ENCODE results near the gene HMCN1. TPM values are rescaled to one million over a fixed set of nuclear protein-coding genes. Genes with fewer than 3 reads are reported as not detected.

HMCN1 gene
- total RNA-seq, 1 donor from 2014 or later, result 24.7 TPM

DNA sequence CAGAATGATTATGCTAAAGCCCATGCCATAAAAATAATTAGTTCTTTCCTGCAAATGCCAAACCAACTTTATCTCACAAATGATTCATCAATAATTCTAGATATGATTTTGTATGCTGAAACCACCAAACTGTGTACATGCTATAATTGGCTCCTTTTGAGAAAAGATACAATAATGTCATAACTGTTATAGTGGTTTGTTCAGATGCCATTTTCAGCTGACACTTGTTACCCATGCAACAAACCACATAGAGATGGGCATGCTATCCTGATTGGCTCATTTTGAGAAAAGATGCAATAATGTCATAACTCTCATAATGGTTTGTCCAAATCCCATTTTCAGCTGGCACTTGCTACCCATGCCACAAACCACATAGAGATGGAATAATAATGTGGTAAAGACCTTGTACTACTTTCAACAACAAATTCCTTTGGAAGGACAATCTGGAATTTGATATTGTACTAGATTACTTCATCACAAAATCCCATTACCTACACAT lies 357.1 kb downstream of the HMCN1 start:
- no peak for DNase-seq

DNA sequence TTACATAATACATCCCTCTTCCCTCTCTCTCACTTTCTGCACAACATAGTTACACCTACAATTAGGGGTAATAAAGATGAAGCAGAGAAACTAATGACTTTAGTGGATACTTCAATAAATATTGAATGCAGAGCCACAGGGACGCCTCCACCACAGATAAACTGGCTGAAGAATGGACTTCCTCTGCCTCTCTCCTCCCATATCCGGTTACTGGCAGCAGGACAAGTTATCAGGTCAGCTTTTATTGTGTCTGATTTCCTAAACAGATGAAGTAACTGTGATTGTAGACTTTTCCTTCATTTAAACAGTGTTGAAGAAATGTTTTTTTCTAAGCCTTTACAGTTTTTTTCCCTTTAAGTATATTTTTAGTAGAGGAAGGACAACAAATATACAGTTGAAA lies 359.2 kb downstream of the HMCN1 start:
- DNase-seq, result peak; percentile 11

DNA sequence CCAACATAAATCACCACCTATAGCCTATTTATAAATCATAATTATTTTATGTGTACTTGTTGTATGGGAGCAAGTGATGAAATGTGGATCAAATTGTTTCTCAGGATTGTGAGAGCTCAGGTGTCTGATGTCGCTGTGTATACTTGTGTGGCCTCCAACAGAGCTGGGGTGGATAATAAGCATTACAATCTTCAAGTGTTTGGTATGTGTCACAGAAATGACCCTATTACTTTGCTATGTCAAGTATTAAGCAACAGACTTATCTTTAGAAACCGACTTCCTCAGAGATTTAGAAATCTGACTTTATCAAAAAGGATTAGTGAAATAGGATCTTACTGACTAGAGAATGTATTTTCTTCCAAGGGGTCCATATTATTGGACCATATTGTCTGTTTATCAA lies 360.0 kb downstream of the HMCN1 start:
- DNase-seq, result no peak

DNA sequence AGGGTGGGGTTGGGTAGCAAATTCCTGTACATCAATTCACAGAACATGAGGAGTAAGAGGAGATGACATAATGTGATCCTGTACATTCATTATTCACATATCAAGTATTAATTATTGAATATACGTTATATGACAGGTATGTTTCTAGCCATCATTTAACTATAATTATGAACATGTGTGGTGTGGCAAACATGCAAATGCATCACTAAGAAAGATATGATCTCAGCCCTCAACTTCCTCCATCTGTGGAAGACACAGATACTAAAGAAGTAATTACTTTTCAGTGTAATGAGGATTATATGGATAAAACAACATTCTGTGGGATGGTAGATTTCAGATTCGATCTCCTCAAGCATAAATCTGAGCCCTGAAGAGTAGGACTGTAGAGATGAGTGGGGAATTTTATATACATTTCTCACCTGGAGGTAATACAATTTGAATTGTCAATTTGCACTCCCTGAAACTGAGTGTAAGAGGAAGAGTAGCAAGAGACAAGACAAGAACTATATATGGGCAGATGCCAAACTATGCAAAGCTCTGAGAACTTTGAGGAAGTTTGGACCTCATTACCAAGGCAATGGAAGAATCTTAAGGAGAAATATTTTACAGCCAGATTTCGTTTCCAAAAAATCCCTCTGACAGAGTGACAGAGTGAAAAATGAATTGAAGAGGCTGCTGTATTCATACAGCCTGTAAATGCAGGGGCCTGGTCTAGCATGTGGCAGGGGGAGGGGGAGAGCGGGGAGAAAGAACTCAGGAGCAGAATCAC lies 365.3 kb downstream of the HMCN1 start:
- peak; percentile 25 for DNase-seq

DNA sequence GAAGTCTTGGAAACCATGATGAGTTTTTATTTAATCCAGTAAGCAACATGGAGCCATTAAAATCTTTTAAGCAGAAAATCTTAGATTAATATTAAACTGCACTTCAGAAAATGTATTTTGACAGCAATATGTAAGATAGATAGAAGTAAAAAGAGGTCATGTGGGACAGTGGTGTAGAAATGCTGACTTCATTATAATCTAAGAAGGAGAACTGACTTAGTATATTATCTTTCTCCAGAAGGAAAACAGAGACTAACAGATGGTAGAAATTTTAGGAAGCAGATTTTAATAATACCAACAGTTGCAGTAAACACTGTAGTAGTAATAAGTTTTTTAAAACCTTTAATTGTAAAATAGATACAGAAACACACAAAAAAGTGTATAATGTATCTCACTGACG lies 367.9 kb downstream of the HMCN1 start:
- DNase-seq, result no peak

DNA sequence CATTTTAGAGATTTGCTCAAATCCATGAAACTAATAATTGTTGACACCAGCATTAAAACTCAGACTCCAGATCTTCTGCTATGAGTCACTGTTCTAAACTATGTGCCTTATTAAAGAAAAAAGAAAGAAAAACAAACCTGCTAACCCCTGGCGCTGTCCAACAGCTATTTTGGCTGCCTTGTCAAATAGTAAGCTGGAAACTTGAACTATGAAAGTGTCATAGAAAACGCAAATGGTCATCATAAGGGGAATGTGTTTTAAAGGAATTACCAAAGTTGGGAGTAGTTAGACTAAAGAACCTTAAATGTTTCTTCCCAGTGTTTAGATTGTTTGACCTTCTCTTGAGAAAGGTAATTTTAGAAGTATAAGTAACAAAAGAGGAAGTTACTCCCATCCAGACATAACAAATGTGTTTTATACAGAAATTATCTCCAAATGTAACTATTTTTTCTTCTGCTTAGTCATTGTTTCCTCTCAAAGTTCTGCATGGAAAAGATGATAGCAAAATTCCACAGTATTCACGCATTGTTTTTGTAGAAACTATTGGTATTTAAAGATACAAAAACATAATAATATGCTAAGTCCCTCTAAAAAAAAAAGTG lies 368.5 kb downstream of the HMCN1 start:
- peak; percentile 52 for DNase-seq

DNA sequence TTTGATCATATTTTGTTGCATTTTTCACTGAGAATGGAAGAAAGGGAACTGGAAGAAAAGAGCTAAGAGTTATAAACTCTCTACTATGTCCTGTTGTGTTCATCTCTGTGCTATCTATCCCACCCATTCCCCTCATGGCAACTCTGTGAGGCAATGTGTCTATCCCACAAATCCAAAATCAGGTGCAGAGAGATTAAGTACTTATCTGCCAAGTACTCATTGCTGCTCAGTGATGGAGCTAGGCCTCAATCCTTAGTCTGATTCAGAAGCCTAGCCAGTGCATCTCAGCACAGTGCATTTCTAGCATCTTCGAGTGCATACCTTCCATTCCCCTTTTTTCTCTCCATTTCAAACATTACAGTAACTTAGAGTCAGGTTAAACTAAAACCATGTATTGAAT lies 370.3 kb downstream of the HMCN1 start:
- DNase-seq, result no peak

DNA sequence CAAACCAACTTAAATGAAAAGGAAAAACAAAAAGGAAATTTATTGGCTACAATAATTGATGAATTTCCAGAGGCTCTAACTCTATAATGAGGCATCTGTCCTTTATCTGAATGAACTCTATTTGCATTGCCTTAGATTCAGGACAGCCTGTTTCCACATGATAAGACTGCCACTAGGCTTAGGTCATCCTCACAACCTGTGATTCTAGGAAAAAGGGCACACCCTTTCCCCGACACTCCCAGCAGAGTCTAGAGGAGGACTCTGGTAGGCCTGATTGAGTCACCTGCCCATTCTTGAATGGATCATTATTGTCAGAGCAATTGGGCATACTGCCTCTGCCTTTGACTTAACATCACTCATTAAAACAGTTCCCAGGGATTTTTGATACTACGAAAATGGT lies 378.1 kb downstream of the HMCN1 start:
- DNase-seq, result no peak

DNA sequence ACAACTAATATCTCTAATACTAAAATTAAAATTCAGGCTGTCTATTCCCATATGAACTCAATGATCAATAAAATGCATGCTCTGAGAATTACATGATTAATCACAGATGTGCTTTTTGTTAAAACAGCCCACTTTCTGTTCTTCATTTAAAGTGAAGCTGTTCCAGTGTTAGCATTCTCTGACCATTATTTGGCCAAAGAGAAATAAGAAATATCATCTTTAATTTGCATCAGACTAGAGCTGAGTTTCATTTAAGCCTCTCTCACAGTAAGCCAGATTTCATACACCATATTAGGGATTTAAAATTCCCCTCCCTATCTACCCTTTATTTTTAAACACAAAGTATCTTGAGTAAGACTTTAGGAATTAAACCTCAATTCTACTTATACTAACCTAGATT lies 379.3 kb downstream of the HMCN1 start:
- peak; percentile 20 for DNase-seq

DNA sequence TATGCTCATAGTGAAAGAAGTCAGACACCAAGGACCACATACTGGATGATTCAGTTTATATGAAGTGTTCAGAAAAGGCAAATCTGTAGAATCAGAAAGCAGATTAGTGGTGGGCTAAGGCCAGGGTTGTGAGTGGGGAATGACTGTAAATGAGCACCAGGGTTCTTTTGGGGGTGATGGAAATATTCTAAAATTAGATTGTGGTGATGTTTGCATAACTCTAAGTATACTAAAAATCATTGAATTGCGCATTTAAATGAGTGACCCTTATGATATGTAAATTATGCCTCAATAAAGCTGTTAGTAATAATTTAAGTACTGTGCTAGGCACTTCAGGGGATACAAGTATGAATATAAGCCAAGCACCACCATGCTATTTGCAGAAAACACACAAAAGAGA lies 384.5 kb downstream of the HMCN1 start:
- no peak for DNase-seq

DNA sequence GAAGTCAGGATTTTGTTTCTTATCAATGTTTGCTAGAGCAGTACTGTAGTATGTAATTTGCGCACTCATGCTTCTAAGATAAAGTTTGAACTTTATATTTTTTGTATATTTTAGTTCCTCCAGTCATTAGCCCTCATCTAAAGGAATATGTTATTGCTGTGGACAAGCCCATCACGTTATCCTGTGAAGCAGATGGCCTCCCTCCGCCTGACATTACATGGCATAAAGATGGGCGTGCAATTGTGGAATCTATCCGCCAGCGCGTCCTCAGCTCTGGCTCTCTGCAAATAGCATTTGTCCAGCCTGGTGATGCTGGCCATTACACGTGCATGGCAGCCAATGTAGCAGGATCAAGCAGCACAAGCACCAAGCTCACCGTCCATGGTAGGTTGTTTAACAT lies 388.6 kb downstream of the HMCN1 start:
- no peak for DNase-seq

DNA sequence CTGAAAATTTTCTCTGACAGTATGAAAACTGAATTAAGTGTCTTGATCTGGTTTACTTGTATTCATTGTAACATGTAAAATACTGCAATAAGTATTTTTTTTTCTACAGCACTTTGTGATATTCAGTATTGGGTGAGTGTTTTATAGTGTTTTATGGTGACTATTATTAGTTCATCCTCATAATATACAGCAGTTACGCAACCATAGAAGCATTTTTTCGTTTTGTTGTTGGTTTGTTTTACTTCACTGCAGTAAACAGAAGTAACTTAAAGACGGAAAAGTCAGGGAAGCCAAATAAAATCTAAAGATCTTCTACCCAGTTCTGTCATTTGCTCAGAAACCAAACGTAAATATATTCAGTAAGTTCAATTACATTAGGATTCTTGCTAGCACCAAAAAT lies 390.8 kb downstream of the HMCN1 start:
- no peak for DNase-seq

DNA sequence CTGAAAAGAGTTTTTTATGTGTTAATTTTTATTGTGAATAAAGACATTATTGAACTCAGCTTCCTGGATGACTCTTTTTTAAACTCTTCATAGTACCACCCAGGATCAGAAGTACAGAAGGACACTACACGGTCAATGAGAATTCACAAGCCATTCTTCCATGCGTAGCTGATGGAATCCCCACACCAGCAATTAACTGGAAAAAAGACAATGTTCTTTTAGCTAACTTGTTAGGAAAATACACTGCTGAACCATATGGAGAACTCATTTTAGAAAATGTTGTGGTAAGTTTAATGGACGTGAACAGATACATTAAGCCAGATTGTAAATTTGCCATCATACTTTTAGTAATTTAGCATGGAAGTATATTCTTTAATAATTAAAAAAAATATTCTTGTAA lies 391.3 kb downstream of the HMCN1 start:
- DNase-seq, result no peak

DNA sequence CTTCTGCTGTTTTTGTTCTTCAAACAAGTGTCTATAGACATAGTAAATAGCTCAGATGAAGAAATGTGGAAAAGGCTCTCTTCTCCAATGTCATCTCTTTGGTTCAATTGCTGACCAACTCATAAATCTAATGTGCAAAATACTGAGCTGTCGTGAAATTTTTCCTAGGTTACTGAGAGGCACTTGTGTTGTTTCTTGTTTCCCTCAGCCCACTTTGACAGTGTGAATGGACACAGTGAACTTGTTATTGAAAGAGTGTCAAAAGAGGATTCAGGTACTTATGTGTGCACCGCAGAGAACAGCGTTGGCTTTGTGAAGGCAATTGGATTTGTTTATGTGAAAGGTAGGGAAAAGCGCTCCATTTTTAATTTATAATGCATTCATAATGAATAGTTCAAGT lies 395.6 kb downstream of the HMCN1 start:
- DNase-seq, result no peak

DNA sequence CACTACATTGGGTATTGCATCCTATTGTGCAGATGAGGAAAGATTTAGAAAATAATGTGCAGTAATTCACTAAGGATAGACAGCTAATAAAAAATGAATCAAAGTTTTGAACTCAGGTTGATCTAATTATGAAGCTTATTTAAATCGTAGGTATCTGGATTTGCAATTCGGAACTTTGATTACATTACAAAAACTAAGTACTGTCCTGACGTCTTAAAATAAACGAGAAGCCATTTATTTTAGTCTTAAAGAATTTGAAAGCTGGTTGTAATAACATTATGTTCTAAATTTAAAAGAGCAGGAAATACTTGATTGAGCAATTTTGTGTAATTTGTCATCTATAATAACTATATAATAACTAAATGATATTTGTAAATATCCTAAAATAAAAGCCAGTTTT lies 404.9 kb downstream of the HMCN1 start:
- DNase-seq, result no peak

DNA sequence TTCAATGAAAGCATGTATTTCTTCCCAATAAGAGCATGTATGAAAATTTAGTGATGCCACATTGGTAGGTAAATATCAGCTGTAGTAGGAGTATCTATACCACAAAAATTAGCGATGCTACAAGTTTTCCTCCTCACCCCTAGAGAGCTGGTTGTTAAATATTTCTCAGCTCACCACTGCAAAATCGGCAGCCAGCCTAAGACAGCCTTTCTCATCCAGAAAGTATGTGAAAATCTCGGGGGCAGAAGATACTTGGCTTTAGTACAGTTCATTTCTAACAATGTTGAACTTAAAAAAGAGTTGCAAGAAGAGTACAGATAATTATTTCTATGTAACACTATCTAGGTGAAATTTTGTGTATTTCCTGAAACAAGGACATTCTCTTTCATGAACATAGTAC lies 405.5 kb downstream of the HMCN1 start:
- DNase-seq, result no peak

DNA sequence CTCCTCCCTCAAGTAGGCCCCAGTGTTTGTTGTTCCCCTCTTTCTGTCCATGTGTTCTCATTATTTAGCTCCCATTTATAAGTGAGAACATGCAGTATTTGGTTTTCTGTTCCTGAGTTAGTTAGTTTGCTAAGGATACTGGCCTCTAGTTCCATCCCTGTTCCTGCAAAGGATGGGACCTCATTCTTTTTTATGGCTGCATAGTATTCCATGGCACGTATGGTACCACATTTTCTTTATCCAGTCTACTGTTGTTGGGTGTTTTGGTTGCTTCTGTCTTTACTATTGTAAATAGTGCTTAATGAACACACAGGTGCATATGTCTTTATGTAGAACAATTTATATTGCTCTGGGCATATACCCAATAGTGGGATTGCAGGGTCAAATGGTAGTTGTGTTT lies 408.0 kb downstream of the HMCN1 start:
- DNase-seq, result no peak

DNA sequence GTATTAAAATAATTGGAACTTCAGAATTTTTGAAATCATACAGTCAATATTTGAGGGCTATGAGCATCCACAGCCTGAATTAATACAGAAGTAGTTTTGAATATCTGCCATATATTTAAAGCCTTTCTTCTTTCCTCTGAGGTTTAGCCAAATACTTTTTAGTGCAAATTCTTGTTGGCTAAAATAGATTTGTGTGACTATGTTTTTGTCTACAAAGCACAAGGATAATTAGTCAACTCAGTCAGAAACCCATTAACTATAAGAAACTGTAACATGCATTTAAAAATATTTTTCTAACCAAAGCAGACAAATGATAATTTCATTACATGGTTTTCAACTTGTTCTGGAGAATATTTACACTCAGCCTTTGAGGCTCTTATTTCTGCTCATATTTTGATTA lies 408.7 kb downstream of the HMCN1 start:
- no peak for DNase-seq

DNA sequence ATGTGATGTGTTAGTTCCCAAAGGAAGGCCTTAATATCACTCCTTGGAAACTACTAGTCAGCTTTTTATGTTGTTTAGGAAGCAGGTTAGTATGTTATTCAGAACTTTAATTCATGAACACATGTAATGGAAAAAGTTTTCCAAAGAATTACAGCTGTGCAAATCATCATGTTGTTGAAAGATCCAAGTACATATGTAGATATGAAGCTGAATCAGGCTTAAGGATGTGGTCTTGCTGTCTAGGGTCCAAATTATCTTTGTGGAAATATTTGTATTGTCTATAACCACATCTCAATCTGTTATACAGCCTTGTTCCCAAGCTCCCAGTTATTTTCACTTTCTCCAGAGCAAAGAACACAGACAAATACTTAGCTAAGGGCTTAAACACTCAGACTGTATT lies 409.3 kb downstream of the HMCN1 start:
- peak; percentile 30 for DNase-seq

DNA sequence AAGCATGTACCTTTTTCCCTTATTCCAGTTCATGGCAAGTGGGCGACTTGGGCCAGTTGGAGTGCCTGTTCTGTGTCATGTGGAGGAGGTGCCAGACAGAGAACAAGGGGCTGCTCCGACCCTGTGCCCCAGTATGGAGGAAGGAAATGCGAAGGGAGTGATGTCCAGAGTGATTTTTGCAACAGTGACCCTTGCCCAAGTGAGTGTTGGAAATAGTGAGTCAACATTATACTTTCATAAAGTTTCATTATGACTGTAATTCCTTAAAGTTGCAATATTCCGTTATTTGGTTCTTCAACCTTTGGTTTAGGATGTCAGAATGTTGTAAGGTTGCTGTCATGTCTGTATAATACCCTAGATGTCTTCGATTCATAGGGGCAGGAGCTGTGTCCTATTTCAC lies 410.3 kb downstream of the HMCN1 start:
- DNase-seq, result no peak

DNA sequence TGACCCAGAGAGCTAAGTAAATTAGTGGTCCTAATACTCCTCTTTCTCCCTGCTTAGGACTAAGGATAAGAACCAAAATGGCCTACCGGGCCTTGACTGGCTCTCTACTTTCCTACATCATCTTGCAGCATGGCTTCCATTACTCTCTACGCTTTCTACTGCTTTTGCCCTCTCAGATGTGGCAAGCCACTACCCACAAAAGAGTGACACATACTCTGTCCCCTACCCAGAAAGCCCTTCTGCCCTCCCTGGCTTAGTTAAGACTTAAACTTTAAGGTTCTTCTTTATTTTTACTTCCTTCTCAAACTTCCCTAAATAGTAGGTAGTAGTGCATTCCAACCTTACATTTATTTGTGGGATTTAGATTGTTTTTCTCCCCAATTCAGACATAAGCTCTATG lies 412.8 kb downstream of the HMCN1 start:
- DNase-seq, result no peak

DNA sequence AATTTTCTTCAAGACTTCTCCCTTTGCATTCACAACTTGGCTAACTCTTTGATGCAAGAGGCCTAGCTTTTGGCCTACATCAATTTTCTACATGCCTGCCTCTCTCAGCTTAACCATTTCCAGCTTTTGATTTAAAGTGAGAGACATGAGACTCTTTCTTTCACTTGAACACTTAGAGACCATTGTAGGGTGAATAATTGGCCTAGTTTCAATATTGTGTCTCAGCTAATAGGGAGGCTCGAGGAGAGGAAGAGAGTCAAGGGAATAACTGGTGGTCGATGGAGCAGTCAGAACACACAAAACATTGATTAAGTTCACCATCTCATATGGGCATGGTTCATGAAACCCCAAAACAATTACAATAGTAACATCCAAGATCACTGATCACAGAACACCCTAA lies 415.4 kb downstream of the HMCN1 start:
- DNase-seq, result no peak

DNA sequence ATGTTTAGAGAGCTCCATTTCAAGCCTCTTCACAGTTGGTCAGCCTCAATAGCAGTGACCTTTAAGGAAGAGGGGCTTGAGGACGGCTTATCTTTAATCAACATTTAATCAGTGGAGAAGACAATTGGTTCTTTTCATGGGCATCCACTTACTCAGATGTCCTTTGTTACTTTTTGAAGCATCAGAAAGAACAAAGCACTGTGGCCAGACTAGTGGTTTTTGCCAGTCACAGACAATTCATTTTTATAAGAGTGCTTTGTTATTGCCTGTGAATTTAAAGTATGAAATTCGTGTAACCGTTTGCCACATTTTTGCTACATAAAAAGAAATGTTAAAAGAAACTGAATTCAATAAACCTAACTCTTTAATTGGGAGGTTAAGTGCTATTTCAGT lies 418.0 kb downstream of the HMCN1 start:
- no peak for DNase-seq

DNA sequence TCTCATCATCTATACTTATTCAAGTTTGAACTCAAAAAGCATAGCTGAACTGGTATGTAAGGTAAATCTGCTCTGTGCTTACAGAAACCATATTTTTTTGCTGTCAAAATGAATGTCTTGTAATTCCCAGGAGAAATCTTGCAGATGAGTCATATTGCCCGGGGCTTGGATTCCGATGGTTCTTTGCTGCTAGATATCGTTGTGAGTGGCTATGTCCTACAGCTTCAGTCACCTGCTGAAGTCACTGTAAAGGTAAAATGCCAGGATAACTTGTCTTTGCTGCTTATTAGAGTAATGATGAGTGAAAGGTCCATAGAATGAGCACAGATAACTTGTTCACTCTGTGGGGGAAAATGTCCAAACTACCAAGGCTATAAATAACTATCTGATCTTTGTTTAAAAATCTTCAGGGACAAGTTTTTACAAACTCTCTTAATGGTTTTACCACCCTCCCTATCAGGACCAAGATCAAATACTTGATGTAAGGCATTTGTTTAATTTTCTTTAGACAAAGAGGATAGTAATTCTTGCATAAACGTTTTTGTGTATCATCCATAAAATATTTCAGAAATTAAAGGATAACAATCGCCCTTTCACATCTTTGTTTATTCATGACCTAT lies 418.5 kb downstream of the HMCN1 start:
- DNase-seq, result peak; percentile 18
